Lower leg skin (tissue), 3 donors: ENCODE results near the gene CACNA1G.

Experiments used
- CTCF ChIP-seq, 3 donors: fragments of 450-650 bp; IDR thresholded peaks; one replicate each; pipeline ENCODE4 v1.5.1; 2016; ENCODE audit warnings: antibody characterized with exemption in 3 of 3, mild to moderate bottlenecking in 3 of 3, moderate library complexity in 2 of 3
- POLR2A ChIP-seq, 2 donors: fragments of 450-650 bp; IDR thresholded peaks; one replicate each; pipeline ENCODE4 v1.6.1; 2016 to 2017; ENCODE audit warnings: antibody characterized with exemption in 2 of 2, mild to moderate bottlenecking in 1 of 2, moderate library complexity in 1 of 2

- TF ChIP-seq POLR2A (IDR thresholded peaks at IDR 0.05) (no peak), CTCF (IDR thresholded peaks at IDR 0.05) (no peak)
These were observed 8.6 kb upstream of the CACNA1G start for GRCh38 chr17:50551884-50552283.
